Fibroblast of peridontal ligament (primary cell): ENCODE results near the gene KRTAP10-10.
"Not testable (repeated sequence)": the region's sequence is repeated elsewhere in the genome, so short reads cannot be mapped to it uniquely, and the experiment has no call there.

Experiments used
- DNase-seq: peaks from one replicate; pipeline ENCODE4 v3.0.0-alpha.2; 2010; ENCODE audit errors: extremely low read depth

KRTAP10-10 gene, protein sequence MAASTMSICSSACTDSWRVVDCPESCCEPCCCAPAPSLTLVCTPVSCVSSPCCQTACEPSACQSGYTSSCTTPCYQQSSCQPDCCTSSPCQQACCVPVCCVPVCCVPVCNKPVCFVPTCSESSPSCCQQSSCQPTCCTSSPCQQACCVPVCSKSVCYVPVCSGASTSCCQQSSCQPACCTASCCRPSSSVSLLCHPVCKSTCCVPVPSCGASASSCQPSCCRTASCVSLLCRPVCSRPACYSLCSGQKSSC

GRCh38 chr21:44637018-44637850 is at the start of gene KRTAP10-10:
Gene KRTAP10-10 (plus strand): TSS chr21:44637356. CDS start chr21:44637418, 62 bp downstream.
- DNase-seq: no peak

GRCh38 chr21:44589094-44589493 is 48.1 kb upstream of the KRTAP10-10 start:
- DNase-seq: no peak

DNA sequence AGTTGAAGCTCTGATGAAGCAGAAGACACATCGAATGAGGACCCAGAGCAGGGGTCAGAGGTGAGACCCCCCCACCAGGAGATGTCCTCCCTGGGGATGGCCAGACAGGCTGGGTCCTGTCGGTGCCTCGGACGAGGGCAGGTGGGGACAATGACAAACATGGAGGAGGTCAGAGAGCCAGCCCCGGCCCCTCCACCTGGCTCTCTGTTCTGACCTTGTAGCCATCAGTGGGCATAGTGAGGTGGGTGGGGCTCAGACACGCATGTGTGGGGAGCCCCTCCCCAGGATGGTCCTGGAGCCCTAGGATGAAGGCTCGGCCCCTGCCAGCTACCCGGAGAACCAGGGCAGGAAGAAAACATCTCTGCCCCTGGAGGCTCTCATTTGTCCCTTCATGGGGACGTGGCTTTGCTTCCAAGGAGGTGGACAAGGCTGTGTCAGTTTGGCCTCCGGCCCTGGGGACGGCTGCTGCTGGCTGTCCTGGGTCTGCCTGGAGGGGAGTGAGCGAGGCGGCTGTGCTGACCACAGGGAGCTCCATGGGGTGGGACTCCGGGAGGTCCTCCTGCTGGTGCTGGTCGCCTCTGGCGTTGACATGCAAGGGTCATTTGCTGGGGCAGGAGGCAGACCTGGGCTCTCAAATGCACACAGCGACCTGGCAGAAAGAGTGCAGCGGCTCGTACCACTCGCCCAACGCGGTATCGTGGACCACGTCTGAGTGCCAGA is 47.4 kb upstream of the KRTAP10-10 start:
- DNase-seq: no peak

DNA sequence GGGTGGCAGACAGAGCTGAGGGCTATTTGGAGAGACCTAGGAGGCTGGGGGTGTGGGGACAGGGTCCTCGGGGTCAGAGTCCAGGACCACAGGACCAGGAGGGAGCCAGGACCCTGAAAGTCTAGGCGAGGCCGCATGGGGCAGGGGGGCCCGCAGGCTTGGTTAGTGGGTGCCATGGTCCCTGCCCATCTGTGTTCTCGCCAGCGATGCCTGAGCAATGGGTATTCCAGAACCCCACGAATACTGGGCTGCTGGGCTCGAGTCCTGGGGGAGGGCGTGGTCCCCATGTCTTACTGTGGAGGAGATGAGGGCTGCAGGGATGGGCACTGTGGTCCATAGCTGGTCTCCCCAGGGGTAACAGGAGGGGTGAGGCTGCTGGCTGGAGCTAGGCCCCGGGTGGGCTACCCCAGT is 46.8 kb upstream of the KRTAP10-10 start:
- no peak for DNase-seq

DNA sequence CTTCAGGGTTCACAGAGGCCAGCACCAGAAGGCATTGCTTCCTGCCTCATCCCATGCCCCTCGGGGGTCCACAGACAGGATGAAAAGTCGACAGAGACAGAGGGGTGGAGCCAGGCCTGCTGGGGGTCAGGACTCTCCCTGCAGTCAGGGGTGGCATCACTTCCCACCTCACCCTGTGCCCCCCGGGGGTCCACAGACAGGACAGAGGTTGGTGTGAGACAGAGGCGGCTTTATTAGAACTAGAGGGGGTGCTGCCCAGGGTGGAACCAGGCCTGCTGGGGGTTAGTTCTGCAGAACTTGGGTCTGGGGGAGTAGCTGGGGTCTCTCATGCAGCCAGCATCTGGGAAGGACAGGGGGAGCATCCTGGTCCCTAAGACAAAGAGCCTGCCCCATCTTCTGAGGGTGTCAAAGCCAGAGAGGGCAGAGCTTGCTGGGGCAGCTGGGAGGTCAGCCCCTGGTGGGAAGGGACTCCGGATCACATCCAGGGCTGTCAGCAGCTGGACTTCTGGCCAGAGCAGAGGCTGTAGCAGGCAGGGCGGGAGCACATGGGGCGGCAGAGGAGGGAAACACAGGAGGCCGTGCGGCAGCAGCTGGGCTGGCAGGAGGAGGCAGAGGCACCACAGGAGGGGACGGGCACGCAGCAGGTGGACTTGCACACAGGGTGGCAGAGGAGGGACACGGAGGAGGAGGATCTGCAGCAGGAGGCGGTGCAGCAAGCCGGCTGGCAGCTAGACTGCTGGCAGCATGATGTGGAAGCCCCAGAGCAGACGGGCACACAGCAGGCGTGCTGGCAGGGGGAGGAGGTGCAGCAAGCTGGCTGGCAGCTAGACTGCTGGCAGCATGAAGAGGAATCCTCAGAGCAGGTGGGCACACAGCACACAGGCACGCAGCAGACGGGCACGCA is 46.0 kb upstream of the KRTAP10-10 start:
- not testable (repeated sequence) for DNase-seq

GRCh38 chr21:44591801-44592130 is 45.4 kb upstream of the KRTAP10-10 start:
- DNase-seq: not testable (repeated sequence)

DNA sequence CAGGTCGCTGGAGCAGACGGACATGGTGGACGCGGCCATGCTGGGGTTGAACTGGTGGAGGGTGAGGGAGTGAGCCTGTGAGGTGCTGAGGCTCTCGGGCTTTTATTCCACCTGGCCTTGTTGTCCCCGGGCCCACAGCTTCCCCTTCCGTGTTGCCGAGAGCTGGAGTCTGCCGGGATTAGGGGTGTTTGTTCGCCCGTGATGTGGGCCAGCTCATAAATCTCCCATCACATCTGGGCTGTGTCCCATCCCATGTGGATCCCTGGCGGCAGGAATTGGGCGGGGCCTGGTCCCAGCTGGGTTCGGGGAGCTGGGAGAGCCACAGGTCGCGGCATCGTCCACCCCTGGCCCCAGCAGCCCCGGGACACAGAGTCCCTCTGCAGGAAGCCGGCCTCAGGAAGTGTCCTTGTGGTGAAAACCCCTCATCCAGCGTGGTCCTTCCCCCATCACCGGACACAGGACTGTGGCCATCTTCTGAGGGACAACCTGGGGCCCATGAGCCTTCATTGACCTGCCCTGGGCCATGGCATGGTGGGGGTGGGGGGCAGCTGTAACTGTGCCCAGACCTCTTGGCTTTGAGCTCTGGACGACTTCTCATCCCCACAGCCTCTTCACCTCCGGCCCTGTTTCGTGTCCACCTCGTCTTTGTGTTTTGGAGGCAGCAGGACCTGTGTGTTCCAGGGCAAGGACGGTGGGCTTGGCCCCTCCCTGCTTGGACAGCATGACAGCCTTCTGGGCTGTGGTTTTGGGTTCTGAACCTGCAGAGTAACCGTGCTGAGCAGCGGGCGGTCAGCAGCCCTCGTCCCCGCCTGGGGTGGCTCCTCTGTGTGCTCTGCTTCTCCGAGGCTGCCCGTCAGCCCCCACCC is 44.5 kb upstream of the KRTAP10-10 start, which contains the start of gene KRTAP10-6:
KRTAP10-6 (minus strand) TSS at position 60 of the 866 bp plus-strand sequence; CDS start at position 39, 21 bp downstream.
- no peak for DNase-seq

- DNase-seq: no peak
These were observed 43.4 kb upstream of the KRTAP10-10 start for GRCh38 chr21:44593598-44594405.

DNA sequence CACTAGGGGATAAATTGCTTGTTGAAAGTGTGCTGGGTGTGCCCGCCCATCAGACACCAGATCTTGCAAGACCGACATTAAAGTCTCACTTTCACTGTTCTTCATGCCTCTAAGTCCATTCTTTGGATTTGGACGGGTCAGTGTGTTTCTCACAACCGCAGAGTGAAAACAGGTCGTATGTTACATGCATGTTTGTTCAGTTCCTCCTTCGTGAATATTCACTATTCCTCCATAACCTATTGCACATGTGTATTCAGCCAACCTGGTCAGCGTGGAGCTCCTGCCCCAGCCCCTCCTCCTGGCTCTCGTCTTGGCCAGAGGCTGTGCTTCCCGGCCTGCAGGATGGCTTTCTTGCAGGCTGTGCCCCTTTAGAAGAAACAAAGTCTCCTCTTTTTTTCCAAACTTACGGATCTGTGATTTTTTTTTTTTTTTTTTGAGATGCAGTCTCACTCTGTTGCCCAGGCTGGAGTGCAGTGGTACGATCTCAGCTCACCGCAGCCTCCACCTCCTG is 42.7 kb upstream of the KRTAP10-10 start:
- no peak for DNase-seq

GRCh38 chr21:44595524-44595923 is 41.6 kb upstream of the KRTAP10-10 start:
- DNase-seq: no peak

- no peak for DNase-seq
These were observed 41.0 kb upstream of the KRTAP10-10 start for GRCh38 chr21:44596068-44596725.

GRCh38 chr21:44598061-44598460 is 39.1 kb upstream of the KRTAP10-10 start:
- no peak for DNase-seq

GRCh38 chr21:44599264-44600029 is 37.7 kb upstream of the KRTAP10-10 start:
- no peak for DNase-seq

DNA sequence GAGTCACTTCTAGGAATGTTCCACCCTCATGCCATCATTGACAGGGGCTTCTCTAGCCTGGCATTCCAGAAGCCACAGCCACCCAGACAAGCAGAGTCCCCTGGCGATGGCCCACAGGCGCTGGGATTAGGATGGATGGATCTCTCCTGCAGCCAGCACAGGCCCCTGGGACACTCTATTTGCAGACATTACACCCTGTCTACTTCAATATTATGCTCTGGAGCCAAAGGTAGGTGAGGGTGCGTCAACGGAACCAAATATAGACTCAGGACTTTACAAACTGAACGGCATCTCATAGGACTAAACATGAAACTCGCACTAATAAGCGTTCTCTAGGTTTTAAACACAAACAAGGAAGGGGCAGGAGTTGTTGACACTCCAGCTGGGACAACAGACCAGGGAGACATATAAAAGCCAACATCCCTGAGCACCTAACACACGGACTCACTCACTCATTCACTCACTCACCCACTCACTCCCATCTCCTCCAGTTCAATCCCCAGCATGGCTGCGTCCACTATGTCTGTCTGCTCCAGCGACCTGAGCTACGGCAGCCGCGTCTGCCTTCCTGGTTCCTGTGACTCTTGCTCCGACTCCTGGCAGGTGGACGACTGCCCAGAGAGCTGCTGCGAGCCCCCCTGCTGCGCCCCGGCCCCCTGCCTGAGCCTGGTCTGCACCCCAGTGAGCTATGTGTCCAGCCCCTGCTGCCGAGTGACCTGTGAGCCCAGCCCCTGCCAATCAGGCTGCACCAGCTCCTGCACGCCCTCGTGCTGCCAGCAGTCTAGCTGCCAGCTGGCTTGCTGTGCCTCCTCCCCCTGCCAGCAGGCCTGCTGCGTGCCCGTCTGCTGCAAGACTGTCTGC is 36.8 kb upstream of the KRTAP10-10 start, which contains the start of gene KRTAP10-7:
KRTAP10-7 (plus strand) TSS at position 480 of the 861 bp plus-strand sequence; CDS start at position 505, 25 bp downstream.
- not testable (repeated sequence) for DNase-seq

DNA sequence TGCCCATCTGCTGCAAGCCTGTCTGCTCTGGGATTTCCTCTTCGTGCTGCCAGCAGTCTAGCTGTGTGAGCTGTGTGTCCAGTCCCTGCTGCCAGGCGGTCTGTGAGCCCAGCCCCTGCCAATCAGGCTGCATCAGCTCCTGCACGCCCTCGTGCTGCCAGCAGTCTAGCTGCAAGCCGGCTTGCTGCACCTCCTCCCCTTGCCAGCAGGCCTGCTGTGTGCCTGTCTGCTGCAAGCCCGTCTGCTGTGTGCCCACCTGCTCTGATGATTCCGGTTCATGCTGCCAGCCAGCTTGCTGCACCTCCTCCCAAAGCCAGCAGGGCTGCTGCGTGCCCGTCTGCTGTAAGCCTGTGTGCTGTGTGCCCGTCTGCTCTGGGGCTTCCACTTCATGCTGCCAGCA is 36.1 kb upstream of the KRTAP10-10 start:
- not testable (repeated sequence) for DNase-seq

DNA sequence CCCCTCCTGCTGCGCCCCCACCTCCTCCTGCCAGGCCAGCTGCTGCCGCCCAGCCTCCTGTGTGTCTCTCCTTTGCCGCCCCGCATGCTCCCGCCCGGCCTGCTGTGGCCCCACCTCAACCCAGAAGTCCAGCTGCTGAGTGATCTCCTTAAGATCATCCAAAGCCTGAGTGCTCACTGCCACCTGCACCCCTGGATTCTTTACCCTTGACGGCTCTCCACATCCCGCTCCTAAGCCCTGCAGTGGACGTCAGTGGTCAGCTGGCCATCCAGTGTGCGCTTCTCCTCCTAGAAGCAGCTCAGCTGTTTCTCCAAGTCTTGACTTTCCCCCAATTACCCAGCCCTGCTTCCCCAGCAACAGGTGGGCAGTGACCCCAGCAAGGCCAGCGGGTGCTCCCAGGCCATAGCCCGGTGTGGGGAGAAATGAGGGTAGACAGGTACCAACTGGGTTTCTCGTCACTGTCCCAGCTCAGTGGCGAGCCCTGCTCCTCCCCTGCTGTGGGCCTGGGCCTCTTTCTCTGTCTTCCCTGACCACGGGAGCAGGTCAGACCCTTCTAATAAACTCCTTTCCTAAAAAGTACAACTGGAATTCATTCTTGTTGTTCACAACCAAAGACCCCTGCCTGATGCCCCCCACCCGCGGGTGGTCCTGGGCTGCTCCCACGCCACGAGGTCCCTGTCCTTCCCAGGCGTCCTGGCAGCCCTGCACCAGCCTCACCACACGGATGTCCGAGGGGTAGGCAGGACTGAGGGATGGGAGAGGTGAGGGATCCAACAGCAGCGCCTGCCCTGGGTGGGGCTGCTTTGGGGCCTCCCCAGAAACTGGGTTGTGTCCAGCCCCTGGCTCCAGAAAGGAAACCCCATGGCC is 35.3 kb upstream of the KRTAP10-10 start:
- no peak for DNase-seq
